ENCODE data around the gene VSX2.

The VSX2 gene

GRCh38 chr14:74259513-74259912, 20.3 kb downstream of the VSX2 start:
- FAIRE-seq: no peak
- DNase-seq (ENCODE audit: insufficient read length, low spot score): no peak
- TF ChIP-seq CTCF (IDR thresholded peaks at IDR 0.05; ENCODE audit: insufficient read depth, missing control alignments): no peak

GRCh38 chr14:74260525-74261233, 21.4 kb downstream of the VSX2 start:
- no peak for FAIRE-seq
- no peak for TF ChIP-seq CTCF (IDR thresholded peaks at IDR 0.05; ENCODE audit: insufficient read depth, missing control alignments)
- no peak for DNase-seq (ENCODE audit: insufficient read length, low spot score)

- TF ChIP-seq CTCF (IDR thresholded peaks at IDR 0.05; ENCODE audit: insufficient read depth, missing control alignments): no peak
- FAIRE-seq (no peak), DNase-seq (ENCODE audit: insufficient read length, low spot score) (no peak)
Measured at GRCh38 chr14:74261288-74261687, 22.0 kb downstream of the VSX2 start.

- no peak for FAIRE-seq
- no peak for DNase-seq (ENCODE audit: insufficient read length, low spot score)
- no peak for TF ChIP-seq CTCF (IDR thresholded peaks at IDR 0.05; ENCODE audit: insufficient read depth, missing control alignments)
Measured at GRCh38 chr14:74262076-74262475, 22.8 kb downstream of the VSX2 start.

- DNase-seq (ENCODE audit: insufficient read length, low spot score): no peak
- no peak for FAIRE-seq
- TF ChIP-seq CTCF (IDR thresholded peaks at IDR 0.05; ENCODE audit: insufficient read depth, missing control alignments): no peak
Measured at GRCh38 chr14:74263181-74263580, 23.9 kb downstream of the VSX2 start.

- no peak for DNase-seq (ENCODE audit: insufficient read length, low spot score)
- no peak for TF ChIP-seq CTCF (IDR thresholded peaks at IDR 0.05; ENCODE audit: insufficient read depth, missing control alignments)
- FAIRE-seq: no peak
Measured at GRCh38 chr14:74263921-74264320, 24.7 kb downstream of the VSX2 start.

GRCh38 chr14:74265301-74265965, 26.2 kb downstream of the VSX2 start:
- DNase-seq (ENCODE audit: insufficient read length, low spot score) (no peak), FAIRE-seq (no peak)
- no peak for TF ChIP-seq CTCF (IDR thresholded peaks at IDR 0.05; ENCODE audit: insufficient read depth, missing control alignments)

All from D721Med (cell line).